HepG2 (cell line): ENCODE results near the gene ULK4. TPM values are rescaled to one million over a fixed set of nuclear protein-coding genes. Genes with fewer than 3 reads are reported as not detected.
A peak's percentile ranks its signal among the peaks of the same experiment; 100 is the strongest.

ENCODE experiments used
- CAMTA2 ChIP-seq: sonication (generic); formaldehyde crosslinking; IDR thresholded peaks from 2 replicates; pipeline ENCODE4 v1.4.0; 2020; ENCODE audit warnings: mild to moderate bottlenecking, missing genetic modification reagents, borderline replicate concordance
- EP300 ChIP-seq, 3 experiments: sonication (generic) in 1 of 3; formaldehyde crosslinking in 1 of 3; IDR thresholded peaks; 2 replicates each; pipeline versions ENCODE4 v1.5.1 to v1.6.1; 2011 to 2020; ENCODE audit warnings: low read depth in 2 of 3, low read length in 2 of 3, borderline replicate concordance in 1 of 3, improper control_type of control experiment in 1 of 3, mild to moderate bottlenecking in 1 of 3, missing genetic modification reagents in 1 of 3, moderate library complexity in 1 of 3
- FIP1L1 ChIP-seq: fragments of 200-400 bp; formaldehyde crosslinking; IDR thresholded peaks from 2 replicates; pipeline ENCODE4 v1.6.1; 2018; ENCODE audit warnings: low read depth, mild to moderate bottlenecking, low read length, moderate library complexity, borderline replicate concordance; ENCODE audit not compliant: insufficient read depth
- HCFC1 ChIP-seq: fragments of 150-350 bp; IDR thresholded peaks from 2 replicates; pipeline ENCODE4 v1.6.1; 2014; ENCODE audit warnings: low read depth, low read length
- HES4 ChIP-seq: sonication (generic); formaldehyde crosslinking; IDR thresholded peaks from 2 replicates; pipeline ENCODE4 v1.9.0; 2021; ENCODE audit warnings: mild to moderate bottlenecking, missing genetic modification reagents, borderline replicate concordance
- HNF4G ChIP-seq, 2 experiments: sonication (generic) in 1 of 2; formaldehyde crosslinking in 1 of 2; IDR thresholded peaks; 2 replicates each; pipeline versions ENCODE4 v1.4.0 to v1.6.1; 2011 to 2020; ENCODE audit warnings: borderline replicate concordance in 2 of 2, low read depth in 2 of 2, mild to moderate bottlenecking in 2 of 2, low read length in 1 of 2, missing genetic modification reagents in 1 of 2, moderate library complexity in 1 of 2
- MNT ChIP-seq: fragments of 450-650 bp; IDR thresholded peaks from 2 replicates; pipeline ENCODE4 v1.6.1; 2016
- MTF2 ChIP-seq: sonication (generic); formaldehyde crosslinking; IDR thresholded peaks from 2 replicates; pipeline ENCODE4 v1.5.0; 2020; ENCODE audit warnings: missing genetic modification reagents, borderline replicate concordance
- MYC ChIP-seq: sonication (generic); formaldehyde crosslinking; IDR thresholded peaks from 2 replicates; pipeline ENCODE4 v1.9.0; 2021; ENCODE audit warnings: missing genetic modification reagents, borderline replicate concordance
- NR2F6 ChIP-seq, 2 experiments: IDR thresholded peaks; 2 replicates each; pipeline ENCODE4 v1.6.1; 2016; ENCODE audit warnings: antibody characterized with exemption in 1 of 2, mild to moderate bottlenecking in 1 of 2
- PCBP2 ChIP-seq: fragments of 200-400 bp; formaldehyde crosslinking; optimal IDR thresholded peaks from 2 replicates; pipeline ENCODE3; 2018; ENCODE audit warnings: low read length, low read depth; ENCODE audit not compliant: poor library complexity, severe bottlenecking
- PHF8 ChIP-seq: sonication (generic); formaldehyde crosslinking; IDR thresholded peaks from 2 replicates; pipeline ENCODE4 v1.5.0; 2020; ENCODE audit warnings: missing genetic modification reagents
- SNAPC4 ChIP-seq: sonication (generic); formaldehyde crosslinking; IDR thresholded peaks from 2 replicates; pipeline ENCODE4 v1.4.0; 2020; ENCODE audit warnings: mild to moderate bottlenecking, missing genetic modification reagents
- ZC3H4 ChIP-seq: sonication (generic); formaldehyde crosslinking; IDR thresholded peaks from 2 replicates; pipeline ENCODE4 v1.4.0; 2020; ENCODE audit warnings: missing genetic modification reagents, borderline replicate concordance
- ZIK1 ChIP-seq: sonication (generic); formaldehyde crosslinking; IDR thresholded peaks from 2 replicates; pipeline ENCODE4 v1.5.0; 2020; ENCODE audit warnings: mild to moderate bottlenecking, low read depth, missing genetic modification reagents, borderline replicate concordance
- ZNF441 ChIP-seq: sonication (generic); formaldehyde crosslinking; IDR thresholded peaks from 2 replicates; pipeline ENCODE4 v1.7.0; 2021; ENCODE audit warnings: missing genetic modification reagents, borderline replicate concordance
- ZNF567 ChIP-seq: sonication (generic); formaldehyde crosslinking; IDR thresholded peaks from 2 replicates; pipeline ENCODE4 v1.8.1; 2023; ENCODE audit warnings: mild to moderate bottlenecking, missing genetic modification reagents, borderline replicate concordance
- ZSCAN5A ChIP-seq: sonication (generic); formaldehyde crosslinking; IDR thresholded peaks from 2 replicates; pipeline ENCODE4 v1.8.0; 2022; ENCODE audit warnings: mild to moderate bottlenecking, missing genetic modification reagents, borderline replicate concordance
- polyA plus RNA-seq, 8 experiments: library from polyadenylated mRNA; depleted of rRNA in 3 of 8; stranded (reverse) in 7 of 8; unstranded in 1 of 8; fragments of >200 nt; fragmentation: Illumina TruSeq in 4 of 8; extraction: Trizol in 4 of 8; gene quantifications; 2 replicates each; pipeline versions ENCODE4 v1.2.1 to v1.2.3, GENCODE V29; 2011 to 2016; ENCODE audit warnings: low read depth in 4 of 8, missing spikeins in 1 of 8, mixed read lengths in 1 of 8; ENCODE audit not compliant: insufficient read depth in 1 of 8
- total RNA-seq, 5 experiments: library from RNA; depleted of rRNA; stranded (reverse); fragments of >200 nt; fragmentation: Illumina TruSeq; extraction: Trizol; gene quantifications; 2 replicates each; pipeline ENCODE4 v1.2.3, GENCODE V29; 2016; ENCODE audit warnings: low read depth in 1 of 5

The ULK4 gene
- total and polyA plus RNA-seq, 2 of the 13 experiments (the other 11 are each of a cell fraction or from before 2014, with no cell fraction given), result 6.7 to 11.8 TPM

GRCh38 chr3:41961751-41962679, at the start of gene ULK4 (continued):
- TF ChIP-seq NR2F6 (IDR thresholded peaks at IDR 0.05), result no peak
- TF ChIP-seq NR2F6 (CRISPR knock-in tag; IDR thresholded peaks at IDR 0.05), result peak; percentile 49; the same call in 1 of the 2 replicates
- TF ChIP-seq ZIK1 (CRISPR knock-in tag), result no peak
- TF ChIP-seq PCBP2, result no peak
- no peak for TF ChIP-seq FIP1L1
- 0 out of 2 replicates have a peak, but pooled peaks have one; percentile 33 for TF ChIP-seq ZNF567 (CRISPR knock-in tag)
- TF ChIP-seq ZNF441, result no peak
- TF ChIP-seq MNT, result peak; percentile 88
- no peak for TF ChIP-seq MTF2
- peak in 1 of 2 experiments; percentile 34; a peak in 1 of 4 replicates for TF ChIP-seq EP300 (IDR thresholded peaks at IDR 0.05; ENCODE audit: low read depth in 2 of 2, low read length in 2 of 2)
- peak; percentile 45; the same call in 1 of the 2 replicates for TF ChIP-seq EP300 (CRISPR knock-in tag; IDR thresholded peaks at IDR 0.05; ENCODE audit: borderline replicate concordance)
- no peak for TF ChIP-seq HES4
- TF ChIP-seq HCFC1, result peak; percentile 54
- TF ChIP-seq SNAPC4 (CRISPR knock-in tag), result no peak
- peak; percentile 59; the same call in 1 of the 2 replicates for TF ChIP-seq PHF8 (CRISPR knock-in tag)
- no peak for TF ChIP-seq CAMTA2 (CRISPR knock-in tag)
- TF ChIP-seq HNF4G (IDR thresholded peaks at IDR 0.05; ENCODE audit: borderline replicate concordance, low read depth, low read length), result 0 out of 2 replicates have a peak, but pooled peaks have one; percentile 10
- TF ChIP-seq HNF4G (CRISPR knock-in tag; IDR thresholded peaks at IDR 0.05; ENCODE audit: borderline replicate concordance, low read depth), result no peak
- peak; percentile 85; the same call in 1 of the 2 replicates for TF ChIP-seq MYC (CRISPR knock-in tag)
- peak; percentile 35; the same call in 1 of the 2 replicates for TF ChIP-seq ZSCAN5A
- TF ChIP-seq ZC3H4 (CRISPR knock-in tag), result no peak
